Fibroblast of lung (primary cell): ENCODE data around the gene CRYBA2.

Experiments used
- CTCF ChIP-seq, 2 donors: IDR thresholded peaks in 1 of 2; conservative IDR thresholded peaks in 1 of 2; 1 replicate in 1 of 2; 2 replicates in 1 of 2; pipeline ENCODE4 v1.5.1; 2011 to 2012; ENCODE audit warnings: low read length in 2 of 2, control low read depth in 1 of 2, inconsistent platforms in 1 of 2, low read depth in 1 of 2, mild to moderate bottlenecking in 1 of 2
- EZH2 ChIP-seq: IDR thresholded peaks from 2 replicates; pipeline ENCODE4 v1.5.1; 2012; ENCODE audit warnings: low read length, control low read depth, mild to moderate bottlenecking; ENCODE audit errors: missing control alignments

GRCh38 chr2:218986148-218986761 lies 7.0 kb downstream of the CRYBA2 start:
- TF ChIP-seq EZH2 (no peak), CTCF (conservative IDR thresholded peaks at IDR 0.05 in 1 of 2, IDR thresholded peaks at IDR 0.05 in 1 of 2; ENCODE audit: low read depth in 1 of 2, low read length in 2 of 2) (no peak)
